GM12865 (cell line): ENCODE measurements around the gene SLC27A2.

Experiments used
- DNase-seq: peaks from one replicate; pipeline ENCODE4 v3.0.0; 2010; ENCODE audit warnings: low read depth
- H3K4me3 ChIP-seq: 2 replicates; pipeline ENCODE4 v1.5.1; 2011; ENCODE audit warnings: mild to moderate bottlenecking, low read depth, low read length, control low read depth
- CTCF ChIP-seq: IDR thresholded peaks from 2 replicates; pipeline ENCODE4 v1.5.1; 2011; ENCODE audit warnings: low read length, control low read depth, low read depth, inconsistent platforms; ENCODE audit not compliant: insufficient read depth; ENCODE audit errors: missing control alignments

SLC27A2 gene

GRCh38 chr15:50225938-50226337, 43.9 kb downstream of the SLC27A2 start:
- H3K4me3 ChIP-seq = no peak overlapping the region
- no peak for TF ChIP-seq CTCF
- no peak for DNase-seq

GRCh38 chr15:50227076-50227475, 45.1 kb downstream of the SLC27A2 start:
- no peak for TF ChIP-seq CTCF
- DNase-seq = no peak
- H3K4me3 ChIP-seq = no peak overlapping the region

- no peak overlapping the region for H3K4me3 ChIP-seq
- no peak for DNase-seq
- TF ChIP-seq CTCF = no peak
Observed at GRCh38 chr15:50228866-50229265, 46.9 kb downstream of the SLC27A2 start.

GRCh38 chr15:50229336-50229735, 47.3 kb downstream of the SLC27A2 start:
- no peak overlapping the region for H3K4me3 ChIP-seq
- no peak for TF ChIP-seq CTCF
- no peak for DNase-seq

GRCh38 chr15:50231761-50232160, 49.8 kb downstream of the SLC27A2 start:
- H3K4me3 ChIP-seq = no peak overlapping the region
- no peak for DNase-seq
- no peak for TF ChIP-seq CTCF

GRCh38 chr15:50232791-50233190, 50.8 kb downstream of the SLC27A2 start:
- H3K4me3 ChIP-seq = no peak overlapping the region
- no peak for TF ChIP-seq CTCF
- DNase-seq = no peak

- H3K4me3 ChIP-seq = no peak overlapping the region
- no peak for TF ChIP-seq CTCF
Observed at GRCh38 chr15:50233192-50233736, 51.3 kb downstream of the SLC27A2 start.

More at GRCh38 chr15:50233192-50233736, 51.3 kb downstream of the SLC27A2 start:
- no peak for DNase-seq
